Body of pancreas (tissue), 4 donors: ENCODE results near the gene PIP5K1A.

Experiments
- CTCF ChIP-seq, 7 experiments: fragments of 450-650 bp in 4 of 7; fragments of 200-600 bp in 3 of 7; sonication (generic) in 3 of 7; IDR thresholded peaks; one replicate each; pipeline ENCODE4 v1.5.1; 2016 to 2019; ENCODE audit warnings: antibody characterized with exemption in 7 of 7
- POLR2A ChIP-seq, 3 donors: fragments of 450-650 bp; IDR thresholded peaks; one replicate each; pipeline ENCODE4 v1.6.1; 2016; ENCODE audit warnings: antibody characterized with exemption in 3 of 3, mild to moderate bottlenecking in 2 of 3

GRCh38 chr1:151198254-151199127, at the start of gene PIP5K1A:
- TF ChIP-seq POLR2A (IDR thresholded peaks at IDR 0.05) (peak; percentile 60 to 88 (median 86)), CTCF (IDR thresholded peaks at IDR 0.05) (no peak)
